GM19467 (cell line): Measurements from ENCODE around the gene WDR19.
"Not testable (repeated sequence)": the region's sequence is repeated elsewhere in the genome, so short reads cannot be mapped to it uniquely, and the experiment has no call there.

ENCODE experiments used
- ATAC-seq: cut with Tn5 transposase; IDR thresholded peaks from one replicate; pipeline ENCODE4 v1.9.1; 2021; ENCODE audit warnings: mild to moderate bottlenecking, moderate library complexity; ENCODE audit not compliant: unreplicated experiment

Gene WDR19

GRCh38 chr4:39181905-39182638 is at the start of gene WDR19:
TSS of gene WDR19 (plus strand) at chr4:39182529. CDS start at chr4:39182558, 29 bp downstream.
- ATAC-seq, result peak; percentile 100

- ATAC-seq, result no peak
Observed at GRCh38 chr4:39133623-39134022, 48.7 kb upstream of the WDR19 start.

DNA sequence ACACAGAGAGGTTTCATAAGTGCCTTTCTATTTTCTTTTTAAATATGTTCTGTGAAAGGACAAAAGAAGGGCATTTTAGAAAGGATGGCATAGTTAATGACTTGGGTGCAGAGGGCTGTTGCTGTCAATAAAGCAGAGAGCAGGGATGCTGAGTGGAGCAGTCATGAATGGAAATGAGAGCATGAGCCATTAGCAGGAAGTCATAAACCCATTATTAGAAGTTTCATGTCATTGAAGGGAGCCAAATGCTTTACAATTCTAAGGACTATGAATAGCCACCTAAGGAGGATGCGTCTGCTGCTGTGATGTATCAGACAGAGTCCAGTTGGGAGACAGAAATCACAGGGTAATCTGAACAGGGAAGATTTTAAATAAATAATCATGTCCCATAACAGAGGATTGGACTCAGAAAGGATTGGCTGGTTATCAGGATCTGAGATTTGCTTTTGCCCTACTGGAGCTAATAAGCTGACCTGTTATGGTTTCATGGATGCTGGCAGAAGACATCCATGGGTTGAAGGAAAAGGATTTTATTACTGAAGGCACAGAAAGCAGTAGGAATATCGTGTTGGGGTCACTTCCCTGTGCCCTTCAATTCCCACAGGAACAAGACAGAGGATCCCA is 47.5 kb upstream of the WDR19 start:
- ATAC-seq, result peak; percentile 4

- ATAC-seq, result not testable (repeated sequence)
Observed at GRCh38 chr4:39138227-39138626, 44.1 kb upstream of the WDR19 start.

- no peak for ATAC-seq
Observed at GRCh38 chr4:39146211-39146610, 36.1 kb upstream of the WDR19 start.

DNA sequence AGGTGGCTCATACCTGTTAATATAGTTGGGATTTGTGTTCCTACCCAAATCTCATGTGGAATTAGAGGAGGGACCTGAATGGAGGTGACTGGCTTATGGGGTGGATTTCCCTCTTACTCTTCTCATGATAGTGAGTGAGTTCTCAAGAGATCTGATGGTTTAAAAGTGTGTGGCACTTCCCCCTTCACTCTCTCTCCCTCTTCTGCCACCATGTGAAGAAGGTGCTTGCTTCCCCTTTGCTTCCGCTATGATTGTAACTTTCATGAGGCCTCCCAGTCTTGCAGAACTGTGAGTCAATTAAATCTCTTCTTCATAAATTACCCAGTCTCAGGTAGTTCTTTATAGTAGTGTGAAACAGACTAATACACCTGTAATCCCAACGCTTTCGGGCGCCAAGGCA is 28.3 kb upstream of the WDR19 start:
- ATAC-seq, result no peak

DNA sequence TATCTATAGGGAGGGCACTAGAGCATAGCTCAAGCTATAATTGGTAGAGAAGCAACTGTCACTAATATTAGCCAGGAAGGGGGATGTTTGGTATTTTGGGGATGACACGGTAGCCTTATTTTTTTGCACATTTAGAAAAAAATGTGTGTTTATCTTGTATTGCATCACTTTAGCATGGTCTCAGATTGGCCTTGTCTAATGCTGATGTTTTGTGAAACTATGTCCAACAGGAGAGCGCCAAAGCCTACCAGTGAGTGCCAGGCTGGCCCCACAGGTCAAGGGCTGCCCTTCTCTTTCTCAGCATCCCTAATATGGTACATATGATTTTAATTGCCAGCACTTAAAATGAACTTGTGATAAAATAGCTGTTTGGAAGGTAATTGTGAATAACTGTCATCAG is 24.8 kb upstream of the WDR19 start:
- ATAC-seq, result no peak

DNA sequence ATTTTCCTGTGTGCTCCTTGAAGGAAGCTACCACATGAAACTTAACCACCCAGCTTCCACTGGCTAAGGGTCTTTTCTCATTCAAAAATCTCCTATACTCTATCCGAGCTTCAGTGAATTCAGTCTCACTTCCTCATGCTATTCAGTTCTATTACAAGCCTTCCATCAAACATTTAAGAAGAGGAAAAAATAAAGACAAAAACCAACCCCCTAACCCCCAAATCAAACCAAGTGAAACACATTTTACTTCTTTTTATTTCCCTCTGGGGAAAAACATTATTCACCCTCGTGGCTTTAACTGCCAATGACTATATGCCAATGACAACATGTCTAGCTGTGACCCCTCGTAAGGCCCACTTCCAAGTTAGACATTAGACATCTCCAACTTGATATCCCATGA is 16.2 kb upstream of the WDR19 start:
- no peak for ATAC-seq

DNA sequence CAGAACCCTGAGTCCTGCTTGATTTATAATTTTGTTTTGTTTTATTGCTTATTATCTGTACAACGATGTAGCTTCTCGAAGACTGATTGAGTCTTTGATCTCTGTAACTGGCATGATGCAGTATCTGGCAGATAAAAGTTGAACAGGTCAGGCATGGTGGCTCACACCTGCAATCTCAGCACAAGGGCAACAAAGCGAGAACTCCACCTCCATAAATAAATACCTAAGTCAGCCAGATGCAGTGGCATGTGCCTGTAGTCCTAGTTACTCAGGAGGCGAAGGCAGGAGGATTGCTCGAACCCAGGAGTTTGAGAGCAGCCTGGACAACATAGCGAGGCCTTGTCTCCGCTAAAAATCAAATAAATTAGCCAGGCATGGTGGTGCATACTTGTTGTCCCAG is 15.7 kb upstream of the WDR19 start:
- ATAC-seq, result no peak

DNA sequence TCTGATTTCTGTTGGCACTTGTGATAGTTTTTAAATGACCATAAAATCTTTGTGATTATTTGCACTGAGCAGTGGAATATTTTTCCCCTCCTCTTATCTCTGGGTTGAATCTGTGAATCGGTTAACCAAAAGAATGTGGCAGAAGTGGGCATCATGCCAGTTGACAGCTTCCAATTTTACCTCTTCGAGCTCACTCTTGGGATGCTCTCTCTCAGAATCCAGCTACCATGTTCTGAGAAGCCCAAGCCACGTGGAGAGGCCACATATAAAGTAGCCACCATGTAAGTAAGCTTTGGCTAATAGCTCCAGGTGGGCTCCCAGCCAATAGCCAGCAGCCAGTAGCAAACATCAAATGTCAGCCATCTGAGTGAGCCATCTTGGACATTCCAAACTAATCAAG is 12.9 kb upstream of the WDR19 start:
- ATAC-seq, result no peak

GRCh38 chr4:39170301-39170700 is 12.0 kb upstream of the WDR19 start:
- ATAC-seq, result no peak

GRCh38 chr4:39178706-39179105 is 3.6 kb upstream of the WDR19 start:
- ATAC-seq, result no peak

DNA sequence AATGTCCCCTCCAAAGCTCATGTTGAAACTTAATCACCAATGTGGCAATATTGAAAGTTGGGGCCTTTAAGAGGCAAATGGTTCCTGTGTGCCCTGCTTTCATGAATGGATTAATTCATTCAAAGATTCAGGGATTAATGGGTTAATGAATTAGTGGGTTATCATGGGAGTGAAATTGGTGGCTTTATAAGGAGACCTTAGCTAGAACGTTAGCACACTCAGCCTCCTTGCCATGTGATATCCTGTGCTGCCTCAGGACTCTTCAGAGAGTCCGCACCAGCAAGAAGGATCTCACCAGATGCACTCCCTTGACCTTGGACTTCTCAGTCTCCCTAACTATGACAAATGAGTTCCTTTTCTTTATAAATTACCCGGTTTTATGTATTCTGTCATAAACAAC is 2.6 kb upstream of the WDR19 start:
- no peak for ATAC-seq

DNA sequence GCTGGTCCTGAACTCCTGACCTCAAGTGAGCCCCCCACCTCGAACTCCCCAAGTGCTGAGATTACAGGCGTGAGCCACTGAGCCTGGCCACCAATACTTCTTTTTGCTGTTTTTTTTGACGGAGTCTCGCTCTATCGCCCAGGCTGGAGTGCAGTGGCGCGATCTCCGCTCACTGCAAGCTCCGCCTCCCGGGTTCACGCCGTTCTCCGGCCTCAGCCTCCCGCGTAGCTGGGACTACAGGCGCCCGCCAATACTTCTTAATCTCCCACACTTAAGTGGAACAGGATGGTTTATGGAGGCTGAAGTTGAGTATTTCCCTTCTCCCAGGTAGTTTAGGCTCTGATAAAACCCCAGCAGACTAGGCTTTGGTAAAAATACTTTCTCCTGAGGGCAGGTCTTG is 1.7 kb upstream of the WDR19 start:
- not testable (repeated sequence) for ATAC-seq

DNA sequence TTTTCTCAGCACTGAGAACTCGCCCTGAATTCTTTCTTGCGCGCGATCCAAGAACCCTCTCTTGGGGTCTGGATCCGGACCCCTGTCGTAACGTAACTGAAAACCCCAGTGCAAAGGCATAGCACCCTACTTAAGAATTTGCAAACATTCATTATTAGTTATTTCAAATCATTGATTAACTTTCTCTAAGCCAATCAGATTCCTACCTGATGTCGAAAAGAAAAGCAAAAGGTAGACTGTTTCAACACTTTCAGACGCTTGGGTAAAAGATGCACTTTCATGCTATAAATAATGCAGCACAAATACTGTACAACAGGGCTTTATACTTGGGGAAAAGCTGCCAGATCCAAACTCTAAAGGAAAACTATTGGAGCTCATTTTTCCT is 817 bp upstream of the WDR19 start:
- no peak for ATAC-seq

DNA sequence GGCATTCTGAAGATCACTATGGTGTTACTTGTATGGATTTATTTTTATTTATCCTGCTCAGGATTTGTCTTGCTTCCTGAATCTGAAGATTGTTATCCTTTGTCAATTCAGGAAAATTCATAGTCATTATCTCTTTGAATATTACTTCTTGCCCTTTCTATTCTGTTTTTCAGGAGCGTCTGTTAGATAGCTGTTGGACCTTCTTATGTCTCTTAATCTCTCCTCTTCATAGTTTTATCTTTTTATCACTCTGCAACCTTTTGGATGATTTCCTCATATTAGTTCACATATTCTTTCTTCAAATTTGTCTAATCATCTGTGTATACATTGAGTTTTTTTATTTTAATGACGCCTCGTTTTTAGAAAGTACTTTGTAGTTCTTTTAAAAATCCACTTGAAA is 19.6 kb downstream of the WDR19 start:
- ATAC-seq, result no peak

- no peak for ATAC-seq
Observed at GRCh38 chr4:39204543-39204942, 22.2 kb downstream of the WDR19 start.

DNA sequence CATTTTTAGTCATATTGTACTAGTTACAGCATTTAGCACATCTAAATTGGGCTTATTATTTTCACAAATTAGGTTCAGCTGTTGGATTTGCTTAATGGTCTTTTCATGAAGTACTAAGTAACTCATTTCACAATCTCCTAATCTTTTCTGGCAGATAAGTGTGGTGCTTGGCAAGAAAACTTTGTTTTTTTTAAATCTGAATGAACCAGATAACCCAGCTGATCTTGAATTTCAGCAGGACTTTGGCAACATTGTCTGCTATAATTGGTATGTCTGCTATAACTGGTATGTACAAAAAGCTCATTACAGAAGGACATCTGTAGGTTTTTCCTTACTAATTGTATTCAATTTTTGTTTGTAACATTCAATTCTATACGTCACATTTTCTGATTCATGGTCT is 22.7 kb downstream of the WDR19 start:
- ATAC-seq, result no peak

DNA sequence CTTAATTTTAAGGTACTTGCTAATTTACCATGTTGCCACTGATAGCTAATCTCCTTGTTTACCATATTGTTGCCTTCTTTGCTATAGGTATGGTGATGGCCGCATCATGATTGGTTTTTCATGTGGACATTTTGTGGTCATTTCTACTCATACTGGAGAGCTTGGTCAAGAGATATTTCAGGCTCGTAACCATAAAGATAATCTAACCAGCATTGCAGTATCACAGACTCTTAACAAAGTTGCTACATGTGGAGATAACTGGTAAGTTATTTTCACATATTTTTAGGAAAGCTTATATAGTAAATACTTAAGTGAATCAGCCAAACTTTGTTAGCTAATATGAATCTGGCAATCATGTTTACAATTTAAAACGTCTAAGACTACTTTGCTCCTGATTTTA is 23.1 kb downstream of the WDR19 start:
- ATAC-seq, result no peak

DNA sequence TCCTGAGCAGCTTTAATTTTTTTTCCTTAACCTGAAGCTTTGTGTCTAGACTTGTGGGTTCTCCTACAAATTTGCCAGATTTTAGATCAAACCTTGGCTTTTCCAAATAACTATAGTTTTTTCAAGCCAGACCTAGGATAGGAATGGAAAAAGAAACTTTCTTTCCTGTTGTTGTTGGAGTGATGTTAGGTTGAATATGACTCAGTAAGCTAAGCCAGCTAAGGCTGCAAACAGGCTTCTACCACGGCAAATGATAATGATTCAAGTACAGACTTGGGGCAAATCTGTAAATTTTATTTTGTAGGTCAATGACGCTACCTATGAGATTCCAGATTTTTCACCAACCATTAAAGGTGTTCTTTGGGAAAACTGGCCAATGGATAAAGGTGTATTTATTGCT is 45.6 kb downstream of the WDR19 start:
- no peak for ATAC-seq

DNA sequence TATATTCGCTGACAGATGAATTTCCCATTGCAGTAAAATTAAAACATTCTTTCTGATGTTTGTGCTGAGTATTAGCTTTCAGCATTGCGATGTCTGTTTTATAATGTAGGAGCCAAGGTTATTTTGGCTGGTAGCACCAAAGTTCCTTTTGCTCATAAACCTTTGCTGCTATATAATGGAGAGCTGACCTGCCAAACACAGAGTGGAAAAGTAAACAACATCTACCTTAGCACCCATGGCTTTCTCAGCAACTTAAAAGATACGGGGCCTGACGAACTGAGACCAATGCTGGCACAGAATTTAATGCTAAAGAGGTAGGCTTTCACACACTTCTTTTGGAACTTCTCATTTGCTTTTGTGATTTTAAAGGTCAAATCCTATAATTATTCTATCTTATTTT is 46.0 kb downstream of the WDR19 start:
- ATAC-seq, result no peak

GRCh38 chr4:39230462-39230861 is 48.1 kb downstream of the WDR19 start:
- ATAC-seq, result no peak

DNA sequence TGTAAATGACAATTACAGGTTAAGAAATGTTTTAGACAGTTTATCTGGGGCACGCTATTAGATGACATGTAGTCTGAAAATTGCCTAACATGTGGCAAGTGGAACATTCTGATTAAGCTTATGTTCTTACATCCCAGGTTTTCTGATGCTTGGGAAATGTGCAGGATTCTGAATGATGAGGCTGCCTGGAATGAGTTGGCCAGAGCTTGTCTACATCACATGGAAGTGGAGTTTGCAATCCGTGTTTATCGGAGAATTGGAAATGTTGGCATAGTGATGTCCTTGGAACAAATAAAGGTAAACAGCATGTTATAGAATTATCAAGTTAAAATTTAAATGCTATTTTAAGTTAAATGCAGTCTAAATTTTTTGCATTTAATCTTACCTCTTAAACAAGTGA is 49.3 kb downstream of the WDR19 start:
- ATAC-seq, result no peak
